C4-2B (cell line): Measurements from ENCODE around the gene WDR27.
"Not testable (repeated sequence)": the region's sequence is repeated elsewhere in the genome, so short reads cannot be mapped to it uniquely, and the experiment has no call there.

Source experiments
- H3K27ac ChIP-seq: fragments of 450-650 bp; 2 replicates; pipeline ENCODE4 v1.5.1; 2017
- CTCF ChIP-seq: fragments of 450-650 bp; conservative IDR thresholded peaks from 2 replicates; pipeline ENCODE4 v1.5.1; 2017; ENCODE audit warnings: mild to moderate bottlenecking
- ZFX ChIP-seq: fragments of 450-650 bp; IDR thresholded peaks from 2 replicates; pipeline ENCODE4 v1.6.1; 2017

The WDR27 gene

GRCh38 chr6:169622618-169623017 is 79.2 kb downstream of the WDR27 start:
- no peak for TF ChIP-seq ZFX
- TF ChIP-seq CTCF: no peak

GRCh38 chr6:169621311-169621710 is 80.5 kb downstream of the WDR27 start:
- TF ChIP-seq ZFX: no peak
- no peak for TF ChIP-seq CTCF
- no peak overlapping the region for H3K27ac ChIP-seq

More at GRCh38 chr6:169622618-169623017, 79.2 kb downstream of the WDR27 start:
- no peak overlapping the region for H3K27ac ChIP-seq

- H3K27ac ChIP-seq: no peak overlapping the region
- no peak for TF ChIP-seq ZFX
- TF ChIP-seq CTCF: no peak
Measured at GRCh38 chr6:169620171-169621130, 81.4 kb downstream of the WDR27 start.

GRCh38 chr6:169619650-169620049 is 82.2 kb downstream of the WDR27 start:
- TF ChIP-seq CTCF (no peak), ZFX (no peak)
- no peak overlapping the region for H3K27ac ChIP-seq

- H3K27ac ChIP-seq: no peak overlapping the region
Measured at GRCh38 chr6:169618526-169619490, 83.0 kb downstream of the WDR27 start.

GRCh38 chr6:169617562-169617961 is 84.3 kb downstream of the WDR27 start:
- H3K27ac ChIP-seq: no peak overlapping the region
- TF ChIP-seq ZFX (no peak), CTCF (no peak)

More at GRCh38 chr6:169618526-169619490, 83.0 kb downstream of the WDR27 start:
- TF ChIP-seq CTCF (no peak), ZFX (no peak)

GRCh38 chr6:169608609-169609008 is 93.2 kb downstream of the WDR27 start:
- H3K27ac ChIP-seq: not testable (repeated sequence)
